Pancreas (tissue), 10 donors: ENCODE measurements around the gene NUPR1. TPM values are rescaled to one million over a fixed set of nuclear protein-coding genes. Genes with fewer than 3 reads are reported as not detected.
"Not testable (repeated sequence)": the region's sequence is repeated elsewhere in the genome, so short reads cannot be mapped to it uniquely, and the experiment has no call there.

Experiments used
- ATAC-seq, 4 donors: fragments of 200-7000 bp; cut with Tn5 transposase; one replicate each; pipeline versions ENCODE4 v1.8.0 to v1.9.1; 2020; ENCODE audit warnings: mild to moderate bottlenecking in 4 of 4, moderate library complexity in 4 of 4
- DNase-seq, 6 donors: peaks; one replicate each; pipeline ENCODE4 v3.0.0-alpha.2; 2020
- FAIRE-seq: peaks from 2 replicates; lab custom pipeline; 2012; peaks lifted over from hg19 to GRCh38; lab: Jason Lieb, UNC
- H3K27ac ChIP-seq, 4 donors: fragments of 200-600 bp; sonication (generic); 1 replicate in 3 of 4; 2 replicates in 1 of 4; pipeline versions ENCODE4 v1.5.0 to v1.8.0; 2020
- H3K27me3 ChIP-seq, 4 donors: fragments of 200-600 bp; one replicate each; pipeline ENCODE4 v1.8.0; 2021
- H3K36me3 ChIP-seq, 3 donors: fragments of 200-600 bp; sonication (generic) in 1 of 3; one replicate each; pipeline versions ENCODE4 v1.5.0 to v1.8.0; 2020 to 2021
- H3K4me1 ChIP-seq, 3 donors: fragments of 200-600 bp; one replicate each; pipeline ENCODE4 v1.8.0; 2021
- H3K4me3 ChIP-seq, 4 donors: fragments of 200-600 bp; sonication (generic) in 2 of 4; one replicate each; pipeline versions ENCODE4 v1.5.0 to v1.8.0; 2020 to 2021
- H3K9me3 ChIP-seq, 4 donors: fragments of 200-600 bp; one replicate each; pipeline ENCODE4 v1.8.0; 2021
- CTCF ChIP-seq, 4 donors: fragments of 200-600 bp; sonication (generic) in 3 of 4; IDR thresholded peaks; one replicate each; pipeline versions ENCODE4 v1.5.0 to v1.8.0; 2021; ENCODE audit warnings: antibody characterized with exemption in 4 of 4
- WGBS, 2 donors: extraction: QIAGEN DNeasy Blood & Tissue Kit; methylation state at CpG; one replicate each; pipeline ENCODE4 v1.1.7; 2013; 5-methylcytosine and 5-hydroxymethylcytosine counted together
- intact Hi-C, 3 donors: fragments of 100-400 bp; cut with DNase I; formaldehyde crosslinking; loops; one replicate each; pipeline versions ENCODE4 v1.11.1 to v1.14.2; 2022
- polyA plus RNA-seq, 2 donors: library from polyadenylated mRNA; stranded (reverse); fragments of 200-250 nt; gene quantifications; one replicate each; pipeline ENCODE4 v1.2.3, GENCODE V29; 2013
- total RNA-seq, 6 donors: library from RNA; stranded (reverse); fragmentation: NEBNext Ultra II Directional in 4 of 6; extraction: Animal tissue kit (Norgen Biotek cat#: 25700) in 4 of 6; gene quantifications; one replicate each; pipeline versions ENCODE4 v1.2.1 to v1.2.4, GENCODE V29; 2021 to 2023
- donor health status: healthy with polysubstance abuse.
- donor health status: DM: no; HTN: no; CAD: no; lungs with moderate emphysema.
- donor health status: DM: no; HTN: no; CAD: no.
- donor health status: control.
- donor health status: control.
- donor health status: Bipolar disorder and iron deficiency.
- donor health status: DM: yes; HTN: yes; CAD: no.
- donor health status: DM: no; HTN: no; CAD: no.
- donor health status: DM: no; HTN: no; CAD: no.
- donor health status: DM: yes; HTN: yes; CAD: no.

NUPR1 gene
- total and polyA plus RNA-seq, 8 donors, result 28.9 to 303 (median 128) TPM

- intact Hi-C loops, result no loop called here
- DNase-seq, result no peak
- H3K27me3 ChIP-seq, result no peaks in the 10 kb centered on the region
- H3K4me1 ChIP-seq, result no peaks in the 10 kb centered on the region
- no peak overlapping the region for H3K27ac ChIP-seq
- 88 to 89% methylated on average over 15 of the region's 15 CpGs for WGBS, 2 donors
- TF ChIP-seq CTCF (IDR thresholded peaks at IDR 0.05), result no peak
- no peak for FAIRE-seq
- no peak overlapping the region for H3K4me3 ChIP-seq
- H3K9me3 ChIP-seq, result no peaks in the 10 kb centered on the region
- ATAC-seq, result no peak
- H3K36me3 ChIP-seq, result no peaks in the 10 kb centered on the region
These were observed 35.1 kb downstream of the NUPR1 start for GRCh38 chr16:28503470-28504259.

GRCh38 chr16:28502290-28502689 is 36.5 kb downstream of the NUPR1 start:
- ATAC-seq (no peak), FAIRE-seq (no peak), DNase-seq (no peak)
- no peaks in the 10 kb centered on the region for H3K9me3 ChIP-seq
- TF ChIP-seq CTCF (IDR thresholded peaks at IDR 0.05), result no peak
- no peak overlapping the region for H3K27ac ChIP-seq
- intact Hi-C loops, result no loop called here
- no peaks in the 10 kb centered on the region for H3K27me3 ChIP-seq
- H3K36me3 ChIP-seq, result no peaks in the 10 kb centered on the region
- WGBS, 2 donors, result 66 to 71% methylated on average over 2 of the region's 2 CpGs
- H3K4me3 ChIP-seq, result no peak overlapping the region
- H3K4me1 ChIP-seq, result no peaks in the 10 kb centered on the region

DNA sequence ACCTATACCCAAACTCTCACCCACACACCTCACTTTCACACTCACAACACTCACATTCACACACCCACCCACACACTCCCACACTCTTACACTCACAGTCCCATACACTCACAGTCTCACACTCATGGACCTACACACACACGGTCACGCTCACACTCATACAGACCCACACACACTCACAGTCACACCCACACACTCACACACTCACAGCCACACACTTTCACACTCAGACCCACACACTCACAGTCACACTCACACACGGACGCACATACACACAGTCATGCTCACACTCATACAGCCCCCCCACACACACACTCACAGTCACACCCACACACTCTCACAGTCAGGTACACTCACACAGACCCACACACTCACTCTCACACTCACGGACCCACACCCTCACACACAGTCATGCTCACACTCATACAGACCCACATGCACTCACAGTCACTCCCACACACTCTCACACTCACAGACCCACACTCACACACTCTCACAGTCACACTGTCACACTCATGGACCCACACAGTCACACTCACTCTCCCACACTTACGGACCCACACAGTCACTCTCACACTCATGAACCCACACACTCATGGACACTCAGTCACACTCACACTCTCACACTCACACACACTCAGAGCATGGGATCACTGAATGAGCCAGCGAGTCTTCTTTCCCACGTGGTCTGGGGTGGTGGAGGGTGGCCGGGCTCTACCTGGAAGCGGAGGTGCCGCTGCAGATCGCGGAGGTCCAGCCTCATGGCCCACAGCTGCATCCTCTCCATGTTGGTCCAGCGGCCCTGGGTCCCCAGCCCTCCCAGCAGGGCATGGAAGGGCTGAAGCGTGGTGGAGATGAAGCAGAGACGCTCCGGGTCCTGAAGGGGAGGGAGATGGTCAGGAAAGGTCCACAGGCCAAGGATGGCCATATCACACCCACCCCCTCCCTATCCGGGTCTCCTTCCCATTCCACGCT is 37.2 kb downstream of the NUPR1 start:
- Histone ChIP-seq H3K4me3 (no peak overlapping the region), H3K27ac (no peak overlapping the region), H3K27me3 (no peaks in the 10 kb centered on the region), H3K9me3 (no peaks in the 10 kb centered on the region), H3K4me1 (no peaks in the 10 kb centered on the region), H3K36me3 (no peaks in the 10 kb centered on the region)
- DNase-seq (no peak), ATAC-seq (no peak), FAIRE-seq (no peak)
- intact Hi-C loops, result no loop called here
- no peak for TF ChIP-seq CTCF (IDR thresholded peaks at IDR 0.05)
- 82 to 83% methylated on average over 18 to 19 of the region's 19 CpGs for WGBS, 2 donors

DNA sequence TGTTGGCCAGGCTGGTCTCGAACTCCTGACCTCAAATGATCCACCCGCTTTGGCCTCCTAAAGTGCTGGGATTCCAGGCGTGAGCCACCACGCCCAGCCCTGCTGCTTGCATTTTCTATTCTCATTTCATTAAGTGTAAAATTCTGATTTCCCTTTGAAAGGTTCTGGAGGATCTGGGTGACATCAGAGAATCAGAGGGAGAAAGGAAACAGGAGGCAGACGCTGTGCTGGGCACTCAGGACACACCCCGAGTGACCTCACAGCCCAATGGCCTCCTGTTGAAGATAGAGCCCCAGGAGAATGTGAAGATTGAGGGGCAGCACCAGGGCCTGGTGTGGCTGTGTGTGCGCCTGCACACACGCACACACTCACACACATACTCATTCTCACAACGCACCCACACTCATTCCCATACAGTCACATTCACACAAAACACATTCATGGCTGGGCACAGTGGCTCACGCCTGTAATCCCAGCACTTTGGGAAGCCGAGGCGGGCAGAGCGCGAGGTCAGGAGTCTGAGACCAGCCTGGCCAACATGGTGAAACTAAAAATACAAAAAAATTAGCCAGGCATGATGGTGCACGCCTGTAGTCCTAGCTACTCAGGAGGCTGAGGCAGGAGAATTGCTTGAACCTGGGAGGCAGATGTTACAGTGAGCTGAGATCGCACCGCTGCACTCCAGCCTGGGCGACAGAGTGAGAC is 38.1 kb downstream of the NUPR1 start:
- ATAC-seq, H3K27me3 ChIP-seq, H3K27ac ChIP-seq, intact Hi-C loops, FAIRE-seq, H3K4me3 ChIP-seq, H3K36me3 ChIP-seq, H3K9me3 ChIP-seq, DNase-seq, H3K4me1 ChIP-seq: not testable (repeated sequence)
- 87 to 90% methylated on average over 18 of the region's 18 CpGs for WGBS, 2 donors

GRCh38 chr16:28499854-28500253 is 38.9 kb downstream of the NUPR1 start:
- no peak for FAIRE-seq
- no peak overlapping the region for H3K4me3 ChIP-seq
- intact Hi-C loops, result no loop called here
- WGBS, 2 donors, result 71 to 74% methylated on average over 9 to 10 of the region's 10 CpGs
- TF ChIP-seq CTCF (IDR thresholded peaks at IDR 0.05), result no peak
- no peak overlapping the region for H3K27ac ChIP-seq
- ATAC-seq, result no peak
- no peaks in the 10 kb centered on the region for H3K27me3 ChIP-seq
- DNase-seq, result no peak
- H3K9me3 ChIP-seq, result no peaks in the 10 kb centered on the region
- H3K4me1 ChIP-seq, result no peaks in the 10 kb centered on the region
- H3K36me3 ChIP-seq, result no peaks in the 10 kb centered on the region
